Spleen (tissue), 11 donors: Measurements from ENCODE around the gene AMN. TPM values are rescaled to one million over a fixed set of nuclear protein-coding genes. Genes with fewer than 3 reads are reported as not detected.

ENCODE experiments used
- DNase-seq: peaks from one replicate; pipeline ENCODE4 v3.0.0-alpha.2; 2020
- H3K27ac ChIP-seq, 8 donors: fragments of 200-600 bp; sonication (generic) in 7 of 8; 1 replicate in 4 of 8; 2 replicates in 4 of 8; pipeline versions ENCODE4 v1.5.0 to v1.8.0; 2016 to 2021; ENCODE audit warnings: inconsistent platforms in 4 of 8, mild to moderate bottlenecking in 4 of 8, moderate library complexity in 1 of 8
- H3K27me3 ChIP-seq, 7 donors: fragments of 200-600 bp; sonication (generic) in 6 of 7; replicated peaks in 1 of 7; 1 replicate in 4 of 7; 2 replicates in 3 of 7; pipeline versions ENCODE4 v1.5.0 to v1.8.0; 2016 to 2021; ENCODE audit warnings: inconsistent platforms in 3 of 7, mild to moderate bottlenecking in 1 of 7
- H3K36me3 ChIP-seq, 6 donors: fragments of 200-600 bp; sonication (generic) in 5 of 6; 1 replicate in 4 of 6; 2 replicates in 2 of 6; pipeline versions ENCODE4 v1.5.0 to v1.8.0; 2016 to 2021; ENCODE audit warnings: inconsistent platforms in 2 of 6
- H3K4me1 ChIP-seq, 6 donors: fragments of 200-600 bp; sonication (generic) in 5 of 6; 1 replicate in 3 of 6; 2 replicates in 3 of 6; pipeline versions ENCODE4 v1.5.0 to v1.8.0; 2016 to 2021; ENCODE audit warnings: inconsistent platforms in 3 of 6
- H3K4me3 ChIP-seq, 8 donors: fragments of 200-600 bp; sonication (generic) in 7 of 8; 1 replicate in 4 of 8; 2 replicates in 4 of 8; pipeline versions ENCODE4 v1.5.0 to v1.8.0; 2016 to 2021; ENCODE audit warnings: inconsistent platforms in 4 of 8, mild to moderate bottlenecking in 4 of 8, moderate library complexity in 2 of 8
- H3K9me3 ChIP-seq, 8 donors: fragments of 200-600 bp; sonication (generic) in 7 of 8; 1 replicate in 4 of 8; 2 replicates in 4 of 8; pipeline versions ENCODE4 v1.5.0 to v1.8.0; 2016 to 2021; ENCODE audit warnings: inconsistent platforms in 4 of 8
- CTCF ChIP-seq, 11 experiments: fragments of 200-600 bp in 7 of 11; fragments of 450-650 bp in 4 of 11; sonication (generic) in 4 of 11; IDR thresholded peaks in 8 of 11; conservative IDR thresholded peaks in 3 of 11; 1 replicate in 7 of 11; 2 replicates in 4 of 11; pipeline versions ENCODE4 v1.4.0 to v1.8.0; 2016 to 2021; ENCODE audit warnings: antibody characterized with exemption in 11 of 11, inconsistent platforms in 4 of 11, mild to moderate bottlenecking in 1 of 11
- POLR2A ChIP-seq, 3 donors: fragments of 450-650 bp; IDR thresholded peaks; one replicate each; pipeline ENCODE4 v1.5.1; 2017; ENCODE audit warnings: antibody characterized with exemption in 3 of 3, mild to moderate bottlenecking in 1 of 3
- POLR2AphosphoS5 ChIP-seq, 3 donors: sonication (generic); formaldehyde crosslinking; IDR thresholded peaks; one replicate each; pipeline ENCODE4 v1.5.1; 2017; ENCODE audit warnings: antibody characterized with exemption in 3 of 3
- WGBS, 5 donors: extraction: QIAGEN DNeasy Blood & Tissue Kit in 3 of 5; methylation state at CpG; one replicate each; pipeline versions ENCODE4 v1.1.5 to v1.1.7; 2013 to 2018; 5-methylcytosine and 5-hydroxymethylcytosine counted together
- intact Hi-C: fragments of 100-400 bp; cut with DNase I; formaldehyde crosslinking; loops from one replicate; pipeline ENCODE4 v1.15.0; 2023; ENCODE audit warnings: low total_unique reads
- polyA plus RNA-seq, 3 donors: library from polyadenylated mRNA; stranded (reverse); fragments of 200-250 nt; gene quantifications; one replicate each; pipeline ENCODE4 v1.2.1, GENCODE V29; 2013
- total RNA-seq, 7 donors: library from RNA; depleted of rRNA in 3 of 7; stranded (reverse); fragments of >200 nt in 3 of 7; fragmentation: NEBNext Ultra II Directional in 4 of 7; extraction: Animal tissue kit (Norgen Biotek cat#: 25700) in 4 of 7; gene quantifications; one replicate each; pipeline versions ENCODE4 v1.1.0 to v1.2.1, GENCODE V29; 2016 to 2021
- donor health status: healthy with polysubstance abuse.
- donor health status: DM: no; HTN: no; CAD: no; lungs with moderate emphysema.
- donor health status: DM: no; HTN: no; CAD: no.
- donor health status: Bipolar disorder and iron deficiency.
- donor health status: healthy.
- donor health status: DM: no; HTN: no; CAD: no.
- donor health status: DM: yes; HTN: yes; CAD: no.

AMN gene
- total and polyA plus RNA-seq, 10 donors: 0.65 to 3.0 (median 2.2) TPM

GRCh38 chr14:102929241-102930137 lies 7.0 kb downstream of the AMN start:
- Histone ChIP-seq H3K4me3 (peak overlapping the region; percentile 34 to 73 (median 44)), H3K27ac (no peak overlapping the region), H3K9me3 (no peaks in the 10 kb centered on the region), H3K27me3 (peaks cover 3 to 69% (median 35%) of the 10 kb centered on the region in 7 donors), H3K4me1 (peaks cover 13 to 42% (median 34%) of the 10 kb centered on the region in 6 donors), H3K36me3 (peaks cover 0 to 26% (median 5%) of the 10 kb centered on the region in 6 donors)
- intact Hi-C loops: no loop called here
- no peak for TF ChIP-seq CTCF (IDR thresholded peaks at IDR 0.05 in 8 of 11, conservative IDR thresholded peaks at IDR 0.05 in 3 of 11)
- peak in 1 of 3 donors; percentile 13 for TF ChIP-seq POLR2AphosphoS5 (IDR thresholded peaks at IDR 0.05)
- TF ChIP-seq POLR2A (IDR thresholded peaks at IDR 0.05): no peak
- DNase-seq: no peak
- 5 to 14% (median 6%) methylated on average over 26 to 94 of the region's 94 CpGs for WGBS, 5 donors

GRCh38 chr14:102930138-102930752 lies 7.8 kb downstream of the AMN start:
- no peak for DNase-seq
- TF ChIP-seq POLR2AphosphoS5 (IDR thresholded peaks at IDR 0.05): no peak
- TF ChIP-seq POLR2A (IDR thresholded peaks at IDR 0.05): no peak
- TF ChIP-seq CTCF (IDR thresholded peaks at IDR 0.05 in 8 of 11, conservative IDR thresholded peaks at IDR 0.05 in 3 of 11): no peak

GRCh38 chr14:102930753-102931579 lies 8.5 kb downstream of the AMN start:
- peaks cover 0 to 27% (median 5%) of the 10 kb centered on the region in 6 donors for H3K36me3 ChIP-seq
- H3K9me3 ChIP-seq: no peaks in the 10 kb centered on the region
- H3K27ac ChIP-seq: no peak overlapping the region
- DNase-seq: peak; percentile 71
- no peak for TF ChIP-seq CTCF (IDR thresholded peaks at IDR 0.05 in 8 of 11, conservative IDR thresholded peaks at IDR 0.05 in 3 of 11)
- peak in 2 of 3 donors; percentile 19 to 41 for TF ChIP-seq POLR2AphosphoS5 (IDR thresholded peaks at IDR 0.05)
- intact Hi-C loops: no loop called here
- H3K27me3 ChIP-seq: peaks cover 3 to 54% (median 28%) of the 10 kb centered on the region in 7 donors
- H3K4me3 ChIP-seq: peak overlapping the region in 2 of 8 donors; percentile 50 to 73
- H3K4me1 ChIP-seq: peaks cover 13 to 42% (median 34%) of the 10 kb centered on the region in 6 donors
- 69 to 80% (median 71%) methylated on average over 27 to 34 of the region's 34 CpGs for WGBS, 5 donors

More at GRCh38 chr14:102930138-102930752, 7.8 kb downstream of the AMN start:
- Histone ChIP-seq H3K4me1 (peaks cover 13 to 42% (median 34%) of the 10 kb centered on the region in 6 donors), H3K27ac (no peak overlapping the region), H3K4me3 (peak overlapping the region in 6 of 8 donors; percentile 43 to 73 (median 48)), H3K27me3 (peaks cover 3 to 62% (median 28%) of the 10 kb centered on the region in 7 donors), H3K36me3 (peaks cover 0 to 27% (median 5%) of the 10 kb centered on the region in 6 donors), H3K9me3 (no peaks in the 10 kb centered on the region)
- 12 to 39% (median 15%) methylated on average over 22 to 74 of the region's 74 CpGs for WGBS, 5 donors
- intact Hi-C loops: no loop called here
